HCT116 (cell line): Measurements from ENCODE around the gene STK39. TPM values are rescaled to one million over a fixed set of nuclear protein-coding genes. Genes with fewer than 3 reads are reported as not detected.

Experiments used
- ATAC-seq: fragments of 200-7000 bp; cut with Tn5 transposase; 2 replicates; pipeline ENCODE4 v1.9.1; 2020; ENCODE audit warnings: mild to moderate bottlenecking, moderate library complexity
- BruUV-seq: library from RNA; stranded (reverse); fragments of 400-500 nt; replicated peaks from 2 replicates; lab custom pipeline; 2021; lab: Mats Ljungman, UMichigan
- CTCF ChIA-PET: fragments of 300-600 bp; sonication (Branson Sonifier 250); formaldehyde crosslinking; loops from one replicate; lab custom pipeline; 2021; ENCODE audit warnings: antibody characterized with exemption; lab: Charles Lee
- POLR2A ChIA-PET: fragments of 300-600, 350-600 bp; sonication (Branson Sonifier 250); formaldehyde crosslinking; loops from one replicate; lab custom pipeline; 2021; ENCODE audit warnings: antibody characterized with exemption; lab: Charles Lee
- RAD21 ChIA-PET, 2 experiments: fragments of 300-600 bp; sonication (Branson Sonifier 250); formaldehyde crosslinking; loops; one replicate each; lab custom pipeline; 2023; ENCODE audit warnings: low total read pairs in 2 of 2; ENCODE audit not compliant: uncharacterized antibody in 2 of 2, unreplicated experiment in 2 of 2, low non-redundant PET in 1 of 2; lab: Charles Lee
- DNase-seq: peaks from one replicate; pipeline ENCODE4 v3.0.0-alpha.2; 2010; ENCODE audit warnings: low read depth, low spot score
- H2AFZ ChIP-seq: fragments of 200-600 bp; shearing (Covaris generic), sonication (generic); 2 replicates; pipeline ENCODE4 v1.6.1; 2017; ENCODE audit warnings: low read depth, mixed run types, mixed read lengths, antibody characterized with exemption, low read length; ENCODE audit not compliant: poor library complexity, severe bottlenecking
- H3K27ac ChIP-seq: 2 replicates; pipeline ENCODE4 v1.5.1; 2012; ENCODE audit warnings: low read depth, low read length
- H3K27me3 ChIP-seq: fragments of 200-600 bp; sonication (generic); 2 replicates; pipeline ENCODE4 v1.6.1; 2016; ENCODE audit warnings: mixed run types, low read length, mixed read lengths; ENCODE audit not compliant: insufficient read depth
- H3K36me3 ChIP-seq, 2 experiments: fragments of 200-500 bp in 1 of 2; fragments of 200-600 bp in 1 of 2; sonication (Bioruptor generic) in 1 of 2; sonication (generic) in 1 of 2; 2 replicates each; pipeline versions ENCODE4 v1.5.1 to v1.6.1; 2014 to 2016; ENCODE audit warnings: low read length in 2 of 2, inconsistent platforms in 1 of 2, mixed read lengths in 1 of 2, mixed run types in 1 of 2; ENCODE audit not compliant: insufficient read depth in 2 of 2, control insufficient read depth in 1 of 2
- H3K4me1 ChIP-seq, 2 experiments: fragments of 200-600 bp in 1 of 2; sonication (generic) in 1 of 2; 2 replicates each; pipeline versions ENCODE4 v1.5.1 to v1.6.1; 2012 to 2017; ENCODE audit warnings: low read length in 2 of 2, inconsistent platforms in 1 of 2, mild to moderate bottlenecking in 1 of 2, mixed read lengths in 1 of 2, mixed run types in 1 of 2, moderate library complexity in 1 of 2; ENCODE audit not compliant: insufficient read depth in 2 of 2, control insufficient read depth in 1 of 2
- H3K4me2 ChIP-seq: fragments of 200-600 bp; sonication (generic); 2 replicates; pipeline ENCODE4 v1.6.1; 2017; ENCODE audit warnings: mixed run types, low read length, mixed read lengths
- H3K4me3 ChIP-seq, 2 experiments: fragments of 200-600 bp in 1 of 2; sonication (generic) in 1 of 2; replicated peaks in 1 of 2; 2 replicates each; pipeline ENCODE4 v1.5.1; 2011 to 2016; ENCODE audit warnings: low read length in 2 of 2, control low read depth in 1 of 2, low read depth in 1 of 2, mild to moderate bottlenecking in 1 of 2, mixed read lengths in 1 of 2, mixed run types in 1 of 2
- H3K79me2 ChIP-seq: fragments of 200-600 bp; sonication (generic); 2 replicates; pipeline ENCODE4 v1.6.1; 2017; ENCODE audit warnings: mild to moderate bottlenecking, mixed run types, low read length, moderate library complexity, mixed read lengths; ENCODE audit not compliant: insufficient read depth
- H3K9ac ChIP-seq: fragments of 200-600 bp; sonication (generic); 2 replicates; pipeline ENCODE4 v1.6.1; 2016; ENCODE audit warnings: low read length, mixed read lengths
- H3K9me2 ChIP-seq: fragments of 200-600 bp; sonication (generic), shearing (Covaris generic); 2 replicates; pipeline ENCODE4 v1.6.1; 2017; ENCODE audit warnings: mixed run types, mild to moderate bottlenecking, moderate library complexity; ENCODE audit not compliant: insufficient read depth
- H3K9me3 ChIP-seq, 2 experiments: fragments of 200-500 bp in 1 of 2; fragments of 200-600 bp in 1 of 2; sonication (Bioruptor generic) in 1 of 2; sonication (generic) in 1 of 2; 2 replicates each; pipeline ENCODE4 v1.6.1; 2014 to 2017; ENCODE audit warnings: low read length in 2 of 2, mixed read lengths in 2 of 2, inconsistent platforms in 1 of 2, low read depth in 1 of 2, mild to moderate bottlenecking in 1 of 2, mixed run types in 1 of 2, moderate library complexity in 1 of 2; ENCODE audit not compliant: control insufficient read depth in 1 of 2, insufficient read depth in 1 of 2
- H4K20me1 ChIP-seq: fragments of 200-600 bp; sonication (generic), shearing (Covaris generic); 2 replicates; pipeline ENCODE4 v1.6.1; 2017; ENCODE audit warnings: mixed run types, mild to moderate bottlenecking, moderate library complexity; ENCODE audit not compliant: insufficient read depth
- ATF3 ChIP-seq: IDR thresholded peaks from 2 replicates; pipeline ENCODE4 v1.6.1; 2012
- CBX3 ChIP-seq: IDR thresholded peaks from 2 replicates; pipeline ENCODE4 v1.6.1; 2012; ENCODE audit warnings: low read depth
- EZH2 ChIP-seq: fragments of 200-600 bp; sonication (generic); IDR thresholded peaks from 2 replicates; pipeline ENCODE4 v1.6.1; 2017; ENCODE audit warnings: antibody characterized with exemption, mixed run types
- POLR2A ChIP-seq: IDR thresholded peaks from 2 replicates; pipeline ENCODE4 v1.7.0; 2011; ENCODE audit warnings: borderline replicate concordance; ENCODE audit not compliant: insufficient read depth, insufficient read length; ENCODE audit errors: extremely low read depth
- POLR2AphosphoS5 ChIP-seq: IDR thresholded peaks from 2 replicates; pipeline ENCODE4 v1.6.1; 2011; ENCODE audit warnings: mild to moderate bottlenecking, low read depth, low read length, moderate library complexity
- REST ChIP-seq: IDR thresholded peaks from 2 replicates; pipeline ENCODE4 v1.6.1; 2012; ENCODE audit warnings: low read depth
- SIN3A ChIP-seq: IDR thresholded peaks from 2 replicates; pipeline ENCODE4 v1.6.1; 2012; ENCODE audit warnings: low read depth
- SRF ChIP-seq: IDR thresholded peaks from 2 replicates; pipeline ENCODE4 v1.6.1; 2012; ENCODE audit warnings: low read depth
- YY1 ChIP-seq: IDR thresholded peaks from 2 replicates; pipeline ENCODE4 v1.6.1; 2011; ENCODE audit warnings: low read length, low read depth, moderate library complexity, mild to moderate bottlenecking; ENCODE audit not compliant: insufficient replicate concordance; ENCODE audit errors: extremely low read depth
- ZFX ChIP-seq: fragments of 450-650 bp; IDR thresholded peaks from 2 replicates; pipeline ENCODE4 v1.6.1; 2017
- ZNF274 ChIP-seq: fragments of 200-500 bp; sonication (Bioruptor generic); IDR thresholded peaks from 2 replicates; pipeline ENCODE4 v1.6.1; 2014; ENCODE audit warnings: mild to moderate bottlenecking, low read depth, low read length, inconsistent platforms
- intact Hi-C: fragments of 100-400 bp; cut with micrococcal nuclease; formaldehyde crosslinking; loops from 2 replicates; pipeline ENCODE4 v1.10.0; 2022
- total RNA-seq: library from RNA; stranded (reverse); gene quantifications from one replicate; pipeline ENCODE4 v1.2.1, GENCODE V29; 2021; ENCODE audit not compliant: unreplicated experiment
- TF ChIP-seq, protein P1 (sequence below): IDR thresholded peaks from 2 replicates; pipeline ENCODE4 v1.6.1; 2012
- TF ChIP-seq, protein P2 (sequence below), 3 experiments: fragments of 200-600 bp in 1 of 3; sonication (generic) in 1 of 3; IDR thresholded peaks in 2 of 3; conservative IDR thresholded peaks in 1 of 3; 2 replicates each; pipeline ENCODE4 v1.5.1; 2012 to 2017; ENCODE audit warnings: low read depth in 2 of 3, low read length in 2 of 3, antibody characterized with exemption in 1 of 3, borderline replicate concordance in 1 of 3, control low read depth in 1 of 3, mild to moderate bottlenecking in 1 of 3, mixed read lengths in 1 of 3, mixed run types in 1 of 3, moderate library complexity in 1 of 3; ENCODE audit not compliant: insufficient read depth in 1 of 3

STK39 gene
- total RNA-seq, 1 experiment from 2014 or later, result 118 TPM

DNA sequence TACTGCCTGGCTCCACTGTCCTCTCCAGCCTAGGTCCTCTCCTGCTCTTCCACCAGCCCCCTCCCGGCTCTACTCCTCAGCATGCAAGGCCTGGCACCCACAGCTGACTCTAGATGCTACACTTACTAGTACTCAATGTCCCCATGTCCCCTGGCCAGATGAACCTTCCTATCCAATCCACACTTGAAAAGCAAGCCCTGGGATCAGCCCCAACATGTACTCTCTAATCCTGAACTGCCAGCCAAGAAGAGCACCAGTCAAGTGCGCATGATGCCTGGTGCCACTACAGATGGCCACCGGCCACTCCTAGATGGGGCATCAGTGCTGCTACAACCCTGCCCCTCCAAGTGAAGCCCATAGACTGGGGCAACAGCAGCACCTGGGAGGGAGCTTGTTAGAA is 168.2 kb downstream of the STK39 start:
- TF ChIP-seq YY1 (no peak), EZH2 (no peak), POLR2A (no peak), REST (no peak), CBX3 (no peak), ZNF274 (no peak), SIN3A (no peak), ZFX (no peak), SRF (no peak), POLR2AphosphoS5 (no peak), ATF3 (no peak)
- TF ChIP-seq, protein P1, sequence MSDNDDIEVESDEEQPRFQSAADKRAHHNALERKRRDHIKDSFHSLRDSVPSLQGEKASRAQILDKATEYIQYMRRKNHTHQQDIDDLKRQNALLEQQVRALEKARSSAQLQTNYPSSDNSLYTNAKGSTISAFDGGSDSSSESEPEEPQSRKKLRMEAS, result no peak
- TF ChIP-seq, protein P2, sequence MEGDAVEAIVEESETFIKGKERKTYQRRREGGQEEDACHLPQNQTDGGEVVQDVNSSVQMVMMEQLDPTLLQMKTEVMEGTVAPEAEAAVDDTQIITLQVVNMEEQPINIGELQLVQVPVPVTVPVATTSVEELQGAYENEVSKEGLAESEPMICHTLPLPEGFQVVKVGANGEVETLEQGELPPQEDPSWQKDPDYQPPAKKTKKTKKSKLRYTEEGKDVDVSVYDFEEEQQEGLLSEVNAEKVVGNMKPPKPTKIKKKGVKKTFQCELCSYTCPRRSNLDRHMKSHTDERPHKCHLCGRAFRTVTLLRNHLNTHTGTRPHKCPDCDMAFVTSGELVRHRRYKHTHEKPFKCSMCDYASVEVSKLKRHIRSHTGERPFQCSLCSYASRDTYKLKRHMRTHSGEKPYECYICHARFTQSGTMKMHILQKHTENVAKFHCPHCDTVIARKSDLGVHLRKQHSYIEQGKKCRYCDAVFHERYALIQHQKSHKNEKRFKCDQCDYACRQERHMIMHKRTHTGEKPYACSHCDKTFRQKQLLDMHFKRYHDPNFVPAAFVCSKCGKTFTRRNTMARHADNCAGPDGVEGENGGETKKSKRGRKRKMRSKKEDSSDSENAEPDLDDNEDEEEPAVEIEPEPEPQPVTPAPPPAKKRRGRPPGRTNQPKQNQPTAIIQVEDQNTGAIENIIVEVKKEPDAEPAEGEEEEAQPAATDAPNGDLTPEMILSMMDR (IDR thresholded peaks at IDR 0.05 in 2 of 3, conservative IDR thresholded peaks at IDR 0.05 in 1 of 3; ENCODE audit: borderline replicate concordance in 1 of 3, insufficient read depth in 1 of 3, low read depth in 2 of 3, low read length in 2 of 3), result no peak
- TF ChIP-seq, all 23 proteins: peak for 0
- Histone ChIP-seq H3K9me3 (no peaks in the 10 kb centered on the region), H3K4me3 (no peak overlapping the region), H4K20me1 (peaks cover 5% of the 10 kb centered on the region; the same call in 1 of the 2 replicates), H3K27me3 (no peaks in the 10 kb centered on the region), H3K27ac (no peak overlapping the region), H3K9me2 (no peaks in the 10 kb centered on the region), H3K79me2 (peaks cover 56% of the 10 kb centered on the region), H3K4me1 (no peaks in the 10 kb centered on the region), H3K36me3 (peaks cover 0 to 15% of the 10 kb centered on the region in 2 experiments; a peak in 1 of 4 replicates), H3K9ac (no peak overlapping the region), H2AFZ (no peak overlapping the region), H3K4me2 (no peak overlapping the region)
- POLR2A ChIA-PET, result no interaction called here
- CTCF ChIA-PET, result no interaction called here
- no TSS peak for BruUV-seq
- RAD21 ChIA-PET, result no interaction called here
- intact Hi-C loops, result no loop called here
- DNase-seq (no peak), ATAC-seq (no peak)
